Activated CD4-positive, CD25-positive, alpha-beta regulatory T cell treated with anti-CD3 and anti-CD28 coated beads, Interleukin-2, amount 50 U/mL, for 24 hours (primary cell): ENCODE data around the gene ZNF804A.
"Not testable (repeated sequence)": the region's sequence is repeated elsewhere in the genome, so short reads cannot be mapped to it uniquely, and the experiment has no call there.

Experiments
- ATAC-seq, 2 donors: fragments of 150-1000 bp; cut with Tn5 transposase; one replicate each; pipeline ENCODE4 v1.10.0; 2021; ENCODE audit warnings: mild to moderate bottlenecking in 1 of 2, moderate library complexity in 1 of 2

ZNF804A gene

GRCh38 chr2:184729581-184729980 lies 131.3 kb downstream of the ZNF804A start:
- ATAC-seq: no peak

- no peak for ATAC-seq
Observed at GRCh38 chr2:184730288-184730687, 132.0 kb downstream of the ZNF804A start.

DNA sequence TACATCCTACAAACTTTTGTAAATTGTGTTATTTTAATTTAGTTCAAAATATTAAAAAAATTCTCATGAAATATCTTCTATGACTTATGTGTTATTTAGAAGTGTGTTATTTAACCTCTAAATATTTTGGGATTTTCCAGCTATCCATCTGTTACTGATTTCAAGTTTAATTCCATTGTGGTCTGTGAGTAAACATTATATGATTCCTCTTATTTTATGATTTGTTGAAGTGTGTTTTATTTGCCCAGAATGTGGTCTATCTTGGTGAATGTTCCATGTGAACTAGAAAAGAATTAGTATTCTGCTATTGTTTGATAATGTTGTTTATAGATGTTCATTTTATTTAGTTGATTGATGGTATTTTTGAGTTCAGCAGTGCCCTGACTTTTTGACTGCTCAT lies 136.0 kb downstream of the ZNF804A start:
- ATAC-seq: no peak

DNA sequence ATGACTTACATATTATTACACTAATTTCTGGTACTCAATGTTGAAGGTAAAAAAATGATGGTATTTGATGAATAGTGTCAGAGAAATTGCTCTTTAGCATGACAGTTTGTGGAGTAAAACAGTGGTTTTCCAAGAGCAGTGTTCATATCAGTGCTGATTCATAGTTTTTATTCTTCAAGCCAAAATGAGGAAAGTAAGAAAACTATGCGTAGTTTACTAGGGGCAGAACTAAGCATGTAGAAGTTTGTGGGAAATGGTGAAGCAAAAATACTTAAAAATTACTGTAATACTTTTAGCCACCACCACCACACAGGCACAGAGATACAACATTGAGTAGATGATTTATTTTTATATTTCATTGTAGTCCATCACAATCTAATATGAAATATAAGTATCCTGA lies 137.3 kb downstream of the ZNF804A start:
- ATAC-seq: no peak

GRCh38 chr2:184743096-184743495 lies 144.8 kb downstream of the ZNF804A start:
- no peak for ATAC-seq

- ATAC-seq: no peak
Observed at GRCh38 chr2:184756161-184756560, 157.8 kb downstream of the ZNF804A start.

- no peak for ATAC-seq
Observed at GRCh38 chr2:184756885-184757284, 158.6 kb downstream of the ZNF804A start.

DNA sequence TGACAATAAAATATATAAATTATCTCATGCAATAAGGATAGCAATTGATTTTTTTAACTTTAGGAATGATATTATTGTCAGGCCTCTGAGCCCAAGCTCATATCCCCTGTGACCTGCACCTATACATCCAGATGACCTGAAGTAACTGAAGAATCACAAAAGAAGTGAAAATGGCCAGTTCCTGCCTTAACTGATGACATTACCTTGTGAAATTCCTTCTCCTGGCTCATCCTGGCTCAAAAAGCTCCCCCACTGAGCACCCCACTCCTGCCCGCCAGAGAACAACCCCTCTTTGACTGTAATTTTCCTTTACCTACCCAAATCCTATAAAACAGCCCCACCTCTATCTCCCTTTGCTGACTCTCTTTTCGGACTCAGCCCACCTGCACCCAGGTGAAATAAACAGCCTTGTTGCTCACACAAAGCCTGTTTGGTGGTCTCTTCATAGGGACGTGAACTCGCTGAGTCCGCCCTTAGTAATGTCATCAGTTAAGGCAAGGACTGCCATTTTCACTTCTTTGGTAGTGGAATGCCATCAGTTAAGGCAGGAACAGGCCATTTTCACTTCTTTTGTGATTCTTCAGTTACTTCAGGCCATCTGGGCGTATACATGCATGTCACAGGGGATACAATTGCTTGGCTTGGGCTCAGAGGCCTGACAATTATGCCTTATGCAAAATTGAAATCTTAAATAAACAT lies 161.4 kb downstream of the ZNF804A start:
- not testable (repeated sequence) for ATAC-seq

DNA sequence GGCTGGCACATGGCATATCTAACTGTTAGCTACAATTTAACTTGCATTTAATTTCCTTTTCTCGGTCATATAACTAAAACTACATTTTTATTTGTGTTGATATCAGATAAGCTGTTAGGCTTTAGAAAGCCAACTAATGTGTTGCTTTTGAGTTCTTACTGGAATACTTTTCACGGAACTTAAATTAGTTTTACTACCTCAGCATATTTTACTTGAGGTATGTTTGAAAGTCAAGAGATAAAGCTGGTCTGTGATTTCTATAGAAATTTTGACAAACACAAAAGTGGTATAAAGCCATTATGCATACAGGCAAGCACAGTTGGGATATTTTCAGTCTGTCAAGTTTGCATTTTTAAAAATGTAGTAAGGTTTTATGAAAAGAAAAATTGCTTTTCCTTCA lies 162.6 kb downstream of the ZNF804A start:
- no peak for ATAC-seq

- ATAC-seq: no peak
Observed at GRCh38 chr2:184765112-184765895, 167.0 kb downstream of the ZNF804A start.

DNA sequence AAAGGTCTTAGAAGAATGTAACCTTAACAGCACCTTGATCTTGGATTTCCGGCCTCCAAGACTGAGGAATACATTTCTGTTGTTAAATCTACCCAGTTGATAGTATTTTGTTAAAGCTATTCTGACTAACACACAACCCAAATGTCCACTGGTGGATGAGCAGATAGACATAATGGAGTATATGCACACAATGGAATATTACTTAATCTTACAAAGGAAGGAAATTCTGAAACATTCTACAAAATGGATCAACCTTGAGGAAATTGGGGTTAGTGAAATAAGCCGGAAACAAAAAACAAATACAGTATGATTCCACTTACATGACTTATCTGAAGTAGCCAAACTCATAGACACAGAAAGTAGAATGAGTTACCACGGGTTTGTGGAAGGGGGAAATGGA lies 168.7 kb downstream of the ZNF804A start:
- no peak for ATAC-seq

GRCh38 chr2:184769023-184769422 lies 170.7 kb downstream of the ZNF804A start:
- no peak for ATAC-seq

DNA sequence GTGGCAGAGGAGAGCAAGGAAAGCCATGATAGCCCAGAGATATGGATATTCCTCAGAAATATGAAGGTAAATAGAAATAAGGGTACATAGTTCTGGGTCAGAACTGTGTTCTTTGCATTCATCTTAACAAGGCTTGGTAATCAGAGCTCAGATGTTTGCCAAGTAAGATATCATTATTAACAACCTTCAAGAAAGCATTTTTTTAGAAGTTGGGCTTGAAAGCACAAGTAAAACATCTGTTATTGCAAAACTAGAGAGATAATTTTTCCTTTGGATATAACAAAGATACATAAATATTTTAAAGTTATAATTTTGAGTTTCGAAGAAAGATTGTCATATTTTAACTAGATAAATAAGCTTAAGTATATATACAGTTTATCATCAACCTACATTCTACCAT lies 171.4 kb downstream of the ZNF804A start:
- no peak for ATAC-seq

DNA sequence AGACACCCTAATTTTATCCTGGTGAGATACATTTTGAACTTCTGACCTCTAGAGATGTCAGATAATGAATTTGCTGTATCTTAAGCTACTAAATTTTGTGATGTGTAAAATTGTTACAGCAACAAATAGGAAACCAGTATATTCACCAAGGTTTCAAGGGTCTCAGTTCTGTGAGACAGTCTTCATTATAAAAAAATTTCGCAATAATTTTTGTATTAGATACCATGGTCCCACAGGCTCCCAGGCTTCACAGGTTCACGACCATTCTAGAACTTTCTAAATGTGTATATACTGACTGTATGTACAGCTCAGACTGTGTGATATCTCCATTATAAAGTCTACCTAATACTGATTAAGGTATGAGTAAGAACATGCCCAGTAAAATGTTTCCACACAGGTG lies 181.4 kb downstream of the ZNF804A start:
- ATAC-seq: no peak

DNA sequence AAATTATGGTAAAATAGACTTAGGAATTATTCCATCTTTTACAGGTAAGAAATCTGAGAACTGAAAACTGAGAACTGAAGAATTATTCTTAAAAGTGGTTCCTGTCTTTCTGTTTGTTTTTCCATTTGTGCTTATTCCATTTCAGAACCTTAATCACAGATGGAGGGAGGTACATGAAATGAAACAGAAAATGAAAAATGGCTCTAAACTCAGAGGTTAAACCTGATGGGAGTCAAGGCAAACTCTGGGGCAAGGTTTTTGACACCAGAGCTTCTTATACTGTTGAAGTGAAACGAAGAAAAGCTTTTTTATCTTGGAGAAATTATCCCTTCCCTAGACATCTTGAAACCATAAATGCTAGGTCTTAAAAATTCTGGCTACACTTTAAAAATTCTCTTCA lies 182.1 kb downstream of the ZNF804A start:
- ATAC-seq: no peak

- no peak for ATAC-seq
Observed at GRCh38 chr2:184780944-184781343, 182.6 kb downstream of the ZNF804A start.

DNA sequence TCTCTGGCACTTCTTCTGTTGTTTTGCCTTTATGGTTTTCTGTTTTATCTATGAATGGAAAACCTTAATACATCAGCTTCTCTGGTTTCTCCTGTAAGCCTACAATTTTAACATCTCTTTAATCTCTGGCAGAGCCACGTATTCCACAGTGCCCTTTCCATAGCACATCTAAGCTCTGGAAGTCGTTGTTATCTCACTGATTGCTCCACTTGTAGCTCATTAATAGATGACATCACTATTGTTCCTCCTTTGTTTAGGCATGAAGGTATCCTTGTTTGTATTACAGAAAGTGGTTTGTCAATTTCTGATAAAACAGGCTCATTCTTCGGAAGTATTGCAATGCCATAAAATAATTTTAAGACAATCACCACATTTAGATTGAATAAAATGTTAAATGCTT lies 185.2 kb downstream of the ZNF804A start:
- ATAC-seq: no peak

- no peak for ATAC-seq
Observed at GRCh38 chr2:184793176-184793575, 194.8 kb downstream of the ZNF804A start.

GRCh38 chr2:184799379-184799778 lies 201.1 kb downstream of the ZNF804A start:
- no peak for ATAC-seq

DNA sequence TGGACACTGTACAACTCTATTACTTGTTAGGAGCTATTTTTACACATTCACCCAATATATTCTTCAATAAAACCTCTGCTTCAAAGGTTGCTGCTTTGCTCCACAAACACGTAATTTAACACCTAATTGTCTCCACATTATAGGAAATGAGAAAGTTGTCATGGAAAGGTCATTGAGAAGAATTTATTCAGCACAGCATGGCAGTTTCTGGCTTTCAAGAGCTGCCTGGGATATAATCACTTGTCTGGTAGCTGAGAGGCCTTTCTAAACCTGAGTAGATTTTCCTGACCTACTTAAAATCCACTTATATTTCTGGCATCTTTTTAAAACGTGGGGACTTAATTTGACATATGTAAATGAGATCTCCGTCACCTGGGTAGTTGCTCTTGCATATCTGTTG lies 216.1 kb downstream of the ZNF804A start:
- ATAC-seq: no peak

DNA sequence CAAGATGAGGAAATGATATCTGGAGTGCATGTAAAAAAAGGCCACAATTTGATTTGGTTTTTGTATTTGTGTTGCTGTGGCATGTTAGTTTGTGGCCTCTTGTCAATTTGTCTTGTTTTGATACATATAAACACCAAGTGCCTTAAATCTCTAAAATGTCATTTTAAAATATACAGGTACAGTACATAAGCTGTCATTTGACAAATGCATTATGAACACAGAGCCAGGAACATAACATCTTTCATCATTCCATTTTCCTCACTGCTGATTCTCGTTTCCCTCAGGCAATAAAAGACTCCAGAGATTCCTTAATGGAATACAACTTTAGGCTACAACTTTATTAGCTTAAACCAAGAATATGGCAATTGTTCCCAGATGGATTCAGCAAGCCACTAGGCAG lies 217.5 kb downstream of the ZNF804A start:
- ATAC-seq: no peak

DNA sequence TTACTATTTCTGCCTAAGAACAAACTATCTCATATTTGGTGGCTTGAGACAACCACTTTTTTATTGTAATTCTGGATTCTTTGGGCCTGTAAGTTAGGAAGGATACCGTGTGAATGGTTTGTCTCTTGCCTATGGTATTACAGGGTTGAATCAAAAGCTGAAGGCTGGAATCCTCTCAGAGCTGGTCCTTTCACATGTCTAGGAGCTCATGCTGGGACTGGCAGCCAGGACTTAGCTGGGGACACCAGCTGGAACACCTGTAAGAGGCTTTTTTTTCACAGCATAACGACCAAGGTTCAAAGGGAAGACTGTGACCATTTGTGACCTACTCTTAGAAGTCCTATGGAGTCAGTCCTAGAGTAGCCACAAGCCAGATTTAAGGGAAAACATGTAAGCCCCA lies 226.3 kb downstream of the ZNF804A start:
- no peak for ATAC-seq

GRCh38 chr2:184830531-184830930 lies 232.2 kb downstream of the ZNF804A start:
- no peak for ATAC-seq

DNA sequence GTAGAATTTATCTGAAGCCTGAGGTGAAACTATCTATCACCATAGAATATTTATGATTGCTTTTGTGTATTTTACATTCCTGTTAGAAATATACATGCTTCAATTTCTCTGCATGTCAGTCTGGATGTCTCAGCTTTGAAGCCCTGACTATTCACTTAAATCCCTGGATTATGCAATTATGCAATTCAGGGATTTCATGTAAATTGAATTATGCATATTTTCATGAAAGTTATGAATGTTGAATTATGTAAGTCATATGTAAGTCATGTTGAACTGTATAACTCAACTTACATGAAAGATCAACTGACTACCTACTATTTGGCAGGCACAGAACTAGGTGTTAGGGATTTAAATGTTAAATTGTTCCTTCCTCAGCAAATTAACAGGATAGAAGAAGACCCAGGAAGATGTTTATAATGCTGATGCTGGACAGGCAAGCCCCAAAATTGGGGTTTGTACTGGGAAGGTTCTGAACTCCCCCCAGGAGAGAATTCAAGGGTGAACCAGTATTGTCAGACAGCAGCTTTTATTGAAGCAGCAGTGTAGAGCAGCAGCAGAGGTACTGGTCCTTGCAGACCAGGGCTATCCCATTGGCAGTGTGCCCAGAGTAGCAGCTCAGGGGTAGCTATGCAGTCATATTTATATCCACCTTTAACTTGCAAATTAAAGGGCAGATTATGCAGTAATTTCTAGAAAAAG lies 236.5 kb downstream of the ZNF804A start:
- no peak for ATAC-seq
